GM12891 (cell line): ENCODE results near the gene MSH3.

Source experiments
- DNase-seq: peaks from one replicate; pipeline ENCODE4 v3.0.0; 2011; ENCODE audit warnings: low spot score; ENCODE audit not compliant: insufficient read length
- FAIRE-seq: peaks from 2 replicates; lab custom pipeline; 2011; peaks lifted over from hg19 to GRCh38; lab: Jason Lieb, UNC
- PAX5 ChIP-seq: IDR thresholded peaks from 2 replicates; pipeline ENCODE4 v1.6.1; 2011; ENCODE audit warnings: low read length, moderate library complexity, mild to moderate bottlenecking; ENCODE audit not compliant: insufficient read depth, severe bottlenecking
- POLR2A ChIP-seq: IDR thresholded peaks from 2 replicates; pipeline ENCODE4 v1.6.1; 2011; ENCODE audit warnings: low read depth, low read length, control low read depth
- POLR2AphosphoS5 ChIP-seq: IDR thresholded peaks from 2 replicates; pipeline ENCODE4 v1.6.1; 2011; ENCODE audit warnings: low read depth, low read length, control low read depth
- POU2F2 ChIP-seq: IDR thresholded peaks from 2 replicates; pipeline ENCODE4 v1.6.1; 2011; ENCODE audit warnings: low read depth, mild to moderate bottlenecking, control low read depth, low read length, moderate library complexity
- SPI1 ChIP-seq: IDR thresholded peaks from 2 replicates; pipeline ENCODE4 v1.6.1; 2011; ENCODE audit warnings: low read depth, low read length, control low read depth
- TAF1 ChIP-seq: IDR thresholded peaks from 2 replicates; pipeline ENCODE4 v1.6.1; 2011; ENCODE audit warnings: low read depth, low read length, control low read depth

MSH3 gene

DNA sequence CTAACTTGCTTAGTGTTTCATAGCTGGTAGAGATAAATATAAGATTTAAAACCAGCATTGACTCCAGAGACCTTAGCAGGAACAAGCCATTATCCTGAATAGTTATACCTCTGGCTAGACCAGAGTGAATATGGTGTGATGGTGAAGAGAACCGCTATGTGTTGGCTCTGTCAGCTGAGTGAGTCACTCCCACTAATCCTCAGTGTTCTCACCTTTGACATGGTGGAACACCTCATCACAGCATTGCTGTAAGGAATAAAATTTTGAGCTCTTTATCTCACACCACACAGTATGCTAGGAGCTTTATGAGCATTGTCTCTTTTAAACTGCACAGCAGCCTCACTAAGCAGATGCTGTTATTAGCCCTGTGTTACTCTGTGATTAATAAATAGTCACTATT, 91.0 kb downstream of the MSH3 start:
- TF ChIP-seq POU2F2 (no peak), PAX5 (no peak)
- DNase-seq (no peak), FAIRE-seq (no peak)

DNA sequence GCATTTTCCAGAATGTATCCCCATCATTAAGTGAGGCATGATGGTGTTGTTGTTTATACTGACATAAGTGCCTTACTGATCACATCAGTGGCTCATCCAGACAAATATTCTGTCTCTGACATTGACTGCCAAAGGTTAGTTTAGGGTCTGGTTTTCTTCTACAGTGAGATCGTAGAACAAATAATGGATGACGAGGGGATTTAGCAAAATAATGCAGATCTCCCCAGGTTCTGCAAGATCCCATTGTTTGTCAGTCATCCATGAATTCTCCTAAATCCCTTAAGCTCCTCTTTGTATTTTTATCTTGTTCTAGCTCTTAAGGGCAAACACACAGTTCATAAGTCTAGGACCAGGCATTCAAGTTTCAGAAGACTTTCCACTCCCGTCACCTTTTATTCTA, 93.5 kb downstream of the MSH3 start:
- no peak for TF ChIP-seq SPI1
- TF ChIP-seq POU2F2: no peak
- no peak for TF ChIP-seq POLR2A
- TF ChIP-seq TAF1: no peak
- TF ChIP-seq POLR2AphosphoS5: no peak
- no peak for TF ChIP-seq PAX5
- FAIRE-seq: no peak
- no peak for DNase-seq

DNA sequence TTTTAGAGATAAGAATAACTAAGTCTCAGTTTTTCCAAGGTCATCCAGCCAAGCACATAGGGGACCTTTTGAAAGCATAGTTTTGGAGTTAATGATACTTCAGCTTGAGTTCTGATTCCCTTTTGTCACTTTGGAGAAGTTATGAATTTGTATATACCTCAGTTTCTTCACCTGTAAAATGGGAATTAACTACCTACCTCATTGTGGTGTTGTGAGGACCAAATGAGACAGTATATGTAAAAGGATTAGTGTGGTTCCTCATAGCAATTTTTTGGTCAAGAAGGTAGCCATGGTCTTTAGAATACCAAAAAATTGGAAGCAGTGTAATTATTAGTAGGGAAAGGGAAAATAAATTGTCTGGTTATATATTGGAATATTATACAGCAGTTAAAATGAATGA, 98.0 kb downstream of the MSH3 start:
- TF ChIP-seq POU2F2 (no peak), PAX5 (no peak), POLR2AphosphoS5 (no peak), TAF1 (no peak), SPI1 (no peak), POLR2A (no peak)
- DNase-seq (no peak), FAIRE-seq (peak; percentile 47)

DNA sequence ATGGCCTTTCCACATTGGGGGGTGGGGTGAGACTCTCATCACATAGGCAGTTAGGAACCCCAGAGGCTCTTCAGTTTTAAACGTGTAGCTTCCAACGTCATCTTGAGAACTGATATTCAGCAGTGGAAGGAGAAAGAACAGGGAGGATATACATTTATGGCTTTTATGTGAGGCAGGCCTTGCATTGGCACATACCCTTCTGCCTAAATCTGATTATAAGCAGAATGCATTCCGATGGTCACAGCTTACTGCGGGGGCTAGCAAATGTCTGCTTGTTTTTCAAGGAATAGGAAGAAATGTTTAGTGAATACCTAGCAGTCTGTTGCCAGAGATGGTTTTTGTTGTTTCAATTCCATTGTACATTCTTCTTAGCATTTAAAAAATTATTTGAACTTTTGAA, 99.3 kb downstream of the MSH3 start:
- FAIRE-seq: no peak
- no peak for TF ChIP-seq POLR2A
- TF ChIP-seq POLR2AphosphoS5: no peak
- no peak for TF ChIP-seq POU2F2
- TF ChIP-seq SPI1: no peak
- TF ChIP-seq PAX5: no peak
- no peak for TF ChIP-seq TAF1
- DNase-seq: no peak

DNA sequence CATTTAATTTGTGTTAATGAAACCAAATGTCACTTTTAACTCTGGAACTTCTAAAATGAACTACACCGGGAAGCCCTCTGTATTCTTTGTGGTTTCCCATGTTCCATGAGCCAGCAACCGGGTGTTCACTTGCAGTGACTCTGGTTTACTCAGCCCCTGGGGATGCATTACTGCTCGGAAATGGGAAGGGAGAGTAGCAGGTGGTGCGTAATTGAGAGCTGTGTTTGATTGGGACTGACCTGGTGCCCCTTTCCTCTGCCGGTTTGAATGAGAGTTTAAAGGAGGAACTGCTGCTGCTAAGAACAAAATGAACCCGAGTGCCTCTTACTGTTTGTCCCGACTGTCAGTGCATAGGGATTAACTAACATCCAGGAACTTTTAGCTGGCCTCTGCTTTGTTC, 100.4 kb downstream of the MSH3 start:
- 0 out of 2 replicates have a peak, but pooled peaks have one; percentile 39 for TF ChIP-seq POU2F2
- TF ChIP-seq TAF1: no peak
- TF ChIP-seq SPI1: peak; percentile 73
- DNase-seq: no peak
- FAIRE-seq: peak; percentile 76

DNA sequence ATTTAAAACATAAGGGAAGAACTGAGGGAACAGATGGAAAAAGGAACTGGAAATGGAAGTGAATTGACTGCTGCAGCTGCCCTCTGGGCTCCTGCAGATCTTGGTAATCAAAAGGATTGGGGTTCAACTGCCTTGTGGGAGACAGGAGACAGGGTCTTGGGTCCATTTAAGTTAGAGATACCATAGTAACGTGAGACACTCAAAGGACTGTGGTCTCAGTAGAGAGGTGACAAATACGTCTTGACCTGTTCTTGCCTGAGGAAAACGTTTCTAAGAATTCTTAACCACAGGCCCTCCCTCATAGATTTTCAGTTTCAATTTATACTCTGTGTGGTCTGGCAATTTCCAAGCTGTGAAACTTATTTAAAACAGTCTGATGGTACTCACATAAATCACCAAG, 101.2 kb downstream of the MSH3 start:
- peak; percentile 81 for FAIRE-seq
- peak; percentile 46 for TF ChIP-seq SPI1
- no peak for TF ChIP-seq PAX5
- DNase-seq: peak; percentile 11

DNA sequence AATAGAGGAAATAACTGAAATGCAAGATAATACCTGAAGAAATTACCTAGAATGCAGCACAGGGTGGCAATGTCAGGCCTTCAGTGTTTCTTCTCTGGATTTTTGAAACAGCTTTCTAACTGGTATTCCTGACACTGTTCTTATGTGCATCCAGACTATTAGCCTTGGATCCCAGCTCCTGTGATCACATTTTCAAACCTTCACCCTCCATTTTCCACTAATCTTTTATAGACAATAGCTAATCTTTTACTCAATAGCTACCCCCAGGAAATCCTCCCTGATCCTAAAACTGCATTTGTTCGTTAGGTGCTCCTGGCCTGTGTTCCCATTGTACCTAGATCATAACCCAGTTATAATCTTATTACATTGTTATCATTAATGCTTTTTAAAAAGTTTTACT, 101.8 kb downstream of the MSH3 start:
- no peak for FAIRE-seq
- TF ChIP-seq SPI1 (no peak), PAX5 (no peak), POLR2A (no peak), POU2F2 (no peak), TAF1 (no peak), POLR2AphosphoS5 (no peak)
- no peak for DNase-seq

DNA sequence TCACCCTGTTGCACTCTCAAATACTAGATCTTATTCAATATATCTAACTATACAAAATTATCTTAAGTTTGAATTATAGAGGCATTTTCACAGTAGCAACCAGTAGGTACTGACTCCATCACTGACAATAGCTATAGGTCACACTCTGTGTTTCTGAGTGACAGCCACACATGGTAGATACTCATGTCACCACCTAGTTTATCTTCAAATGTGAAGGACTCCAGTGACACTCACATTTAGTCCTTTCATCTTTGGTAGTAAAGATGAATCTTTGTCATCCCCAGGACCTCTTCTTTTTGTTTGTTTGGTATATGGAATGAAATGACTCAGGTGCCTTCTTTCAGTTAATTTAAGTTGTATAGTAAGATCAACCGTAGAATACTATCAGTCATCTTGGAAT, 102.8 kb downstream of the MSH3 start:
- TF ChIP-seq PAX5 (no peak), TAF1 (no peak), POU2F2 (no peak), POLR2A (no peak), SPI1 (no peak), POLR2AphosphoS5 (no peak)
- DNase-seq: no peak
- FAIRE-seq: no peak

DNA sequence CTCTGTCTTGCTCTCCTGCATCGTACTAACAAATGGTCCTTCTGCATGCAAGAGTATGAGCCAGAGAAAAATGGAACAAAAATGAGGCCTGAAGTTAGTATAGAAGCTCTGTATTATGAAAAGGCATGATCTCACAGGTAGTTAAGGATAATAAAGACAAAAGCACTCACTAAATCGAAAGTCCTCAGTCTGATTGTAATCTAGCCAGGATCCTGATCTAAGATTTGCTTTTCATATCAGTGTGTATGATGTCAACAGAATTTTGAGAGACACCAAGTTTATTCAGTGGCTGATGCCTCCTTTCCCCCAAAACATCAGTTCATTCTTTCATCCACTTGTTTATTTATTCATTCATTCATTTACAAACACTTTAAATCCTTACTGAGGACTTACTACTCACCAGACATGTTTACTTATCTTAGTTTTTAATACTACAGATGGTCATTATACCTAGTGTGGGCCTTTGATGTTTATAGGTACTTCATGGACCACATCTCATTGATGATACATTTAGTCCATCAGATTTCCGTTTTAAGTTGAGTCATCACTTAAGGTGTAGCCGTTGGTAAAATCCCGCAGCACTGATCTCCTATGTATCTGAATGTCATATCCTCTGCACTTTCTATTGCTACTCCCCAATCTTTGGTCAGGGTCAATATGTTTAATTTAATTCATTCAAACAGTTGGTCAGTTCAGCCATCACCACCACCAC, 105.6 kb downstream of the MSH3 start:
- TF ChIP-seq SPI1: no peak
- TF ChIP-seq POLR2AphosphoS5: no peak
- no peak for TF ChIP-seq POLR2A
- TF ChIP-seq PAX5: no peak
- TF ChIP-seq POU2F2: no peak
- TF ChIP-seq TAF1: no peak
- no peak for FAIRE-seq
- no peak for DNase-seq

DNA sequence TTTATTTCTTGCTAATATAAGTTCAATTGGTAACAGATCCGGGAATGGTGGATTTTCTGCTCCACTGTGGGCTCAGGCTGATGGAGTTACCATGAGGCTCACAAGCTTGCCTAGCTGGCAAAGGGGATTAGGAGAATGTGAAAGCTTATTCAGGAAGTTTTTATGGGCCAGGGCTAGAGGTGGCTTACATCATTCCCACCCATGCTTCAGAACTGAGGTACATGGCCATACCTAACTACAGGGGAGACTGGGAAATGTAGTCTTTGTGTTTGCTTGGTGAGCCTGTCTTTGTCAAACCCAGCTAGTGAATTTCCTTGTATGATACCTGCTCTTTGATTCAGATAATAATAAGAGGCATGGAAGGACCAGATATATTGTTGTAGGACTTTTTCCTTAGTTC, 106.2 kb downstream of the MSH3 start:
- DNase-seq (no peak), FAIRE-seq (no peak)
- TF ChIP-seq POU2F2 (no peak), PAX5 (no peak), POLR2AphosphoS5 (no peak), SPI1 (no peak), POLR2A (no peak), TAF1 (no peak)

DNA sequence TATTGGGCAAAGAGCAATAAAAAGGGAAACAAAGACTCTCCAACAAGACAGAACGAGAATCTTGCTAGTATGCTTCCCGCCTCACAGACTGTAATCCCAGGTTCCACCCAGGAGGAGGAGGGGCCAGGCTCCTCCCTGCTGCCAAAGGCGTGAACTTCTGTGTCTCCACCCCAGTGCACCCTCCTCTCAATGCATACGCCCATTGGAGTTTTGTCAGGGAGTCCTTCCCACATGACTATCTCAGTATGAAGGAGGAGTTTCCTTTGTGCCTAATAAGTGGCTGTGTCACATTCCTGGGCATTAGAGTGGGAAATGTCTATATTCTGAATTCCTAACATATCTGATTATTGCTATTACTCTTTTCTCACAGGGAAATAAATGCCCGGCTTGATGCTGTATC, 106.7 kb downstream of the MSH3 start:
- TF ChIP-seq POLR2AphosphoS5: no peak
- TF ChIP-seq TAF1: no peak
- no peak for TF ChIP-seq POU2F2
- no peak for TF ChIP-seq SPI1
- no peak for DNase-seq
- no peak for FAIRE-seq
